Stimulated activated CD8-positive, alpha-beta memory T cell treated with anti-CD3 and anti-CD28 coated beads, Interleukin-7, amount 100 ng/mL, for 1 hour (primary cell): ENCODE measurements around the gene FADS3.
A peak's percentile ranks its signal among the peaks of the same experiment; 100 is the strongest.

ENCODE experiments used
- DNase-seq, 2 donors: peaks; one replicate each; pipeline ENCODE4 v3.0.0-alpha.2; 2020; ENCODE audit warnings: low read depth in 2 of 2

FADS3 gene

DNA sequence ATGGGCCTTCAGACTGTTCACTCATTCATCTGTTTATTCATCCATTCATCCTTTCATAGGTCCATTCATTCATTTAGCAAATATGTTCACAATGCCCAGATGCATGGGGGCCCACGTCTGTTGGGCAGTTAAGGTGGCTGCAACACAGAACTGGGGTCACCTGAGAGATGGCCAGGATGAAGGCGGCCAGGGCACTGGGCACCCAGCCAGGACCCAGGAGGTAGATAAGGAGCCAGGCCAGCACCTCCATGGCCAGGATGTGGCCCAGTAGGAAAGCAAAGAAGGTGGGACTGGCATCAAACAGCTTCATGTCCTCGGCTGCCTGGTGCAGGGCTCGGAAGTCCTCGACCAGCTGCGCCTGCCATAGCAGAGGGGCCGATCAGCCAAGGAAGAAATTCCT, 12.2 kb downstream of the FADS3 start:
- no peak for DNase-seq

DNA sequence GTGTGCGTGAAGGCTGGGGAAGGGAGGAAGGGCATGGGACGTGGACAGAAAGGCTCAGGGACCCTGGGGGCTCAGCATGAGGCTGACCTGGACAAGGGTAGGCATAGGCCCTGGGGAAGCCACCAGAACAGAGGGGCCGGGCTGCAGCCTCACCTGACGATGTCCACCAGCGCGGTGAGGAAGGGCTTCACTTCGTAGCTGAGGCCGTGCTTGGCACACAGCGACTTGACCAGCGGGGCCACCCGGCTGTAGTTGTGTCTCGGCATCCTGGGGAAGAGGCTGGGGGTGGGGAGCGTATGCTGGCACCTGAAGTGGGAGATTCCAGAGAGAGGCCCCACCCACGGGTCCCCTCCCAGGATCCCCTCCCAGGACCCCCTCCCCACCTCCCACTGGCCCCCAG, 15.6 kb downstream of the FADS3 start:
- no peak for DNase-seq

DNA sequence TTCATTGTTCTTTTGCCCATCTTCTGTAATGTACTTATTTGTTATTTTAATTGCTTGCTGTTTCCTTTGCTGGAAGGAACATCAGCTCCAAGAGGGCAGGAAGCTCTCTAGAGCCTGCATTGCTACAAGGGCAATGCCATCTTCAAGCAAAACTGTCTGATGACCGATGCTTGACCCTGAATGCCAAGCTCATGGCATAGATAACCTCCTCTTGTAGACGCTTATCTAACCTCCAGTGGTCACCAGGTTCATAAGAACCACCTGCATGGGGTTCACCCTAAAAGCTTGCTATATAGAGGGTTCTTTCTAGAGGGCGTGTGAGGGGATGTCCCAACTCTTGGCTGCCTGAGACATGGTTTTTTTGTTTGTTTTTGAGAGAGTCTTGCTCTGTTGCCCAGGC, 16.5 kb downstream of the FADS3 start:
- no peak for DNase-seq

DNA sequence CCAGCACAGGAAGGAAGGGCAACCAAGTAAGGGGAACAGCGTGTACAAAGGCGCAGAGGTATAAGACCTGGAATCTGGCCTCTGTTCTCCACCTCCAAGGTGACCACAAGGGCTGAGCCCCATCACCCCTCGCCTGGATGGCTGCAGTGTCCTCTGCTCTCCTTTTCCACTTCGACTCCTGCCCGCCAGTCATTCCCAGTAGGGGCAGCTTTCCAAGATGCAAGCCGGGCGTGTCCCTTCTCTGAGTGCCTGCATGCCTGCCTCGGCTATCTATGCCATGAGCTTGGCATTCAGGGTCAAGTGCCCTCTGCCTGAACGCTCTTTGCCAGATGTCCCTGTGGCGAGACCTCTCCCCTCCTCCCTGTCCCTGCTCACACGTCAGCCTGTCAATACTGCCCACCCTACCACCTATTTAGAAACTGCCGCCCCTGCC, 17.0 kb downstream of the FADS3 start:
- DNase-seq, result no peak

DNA sequence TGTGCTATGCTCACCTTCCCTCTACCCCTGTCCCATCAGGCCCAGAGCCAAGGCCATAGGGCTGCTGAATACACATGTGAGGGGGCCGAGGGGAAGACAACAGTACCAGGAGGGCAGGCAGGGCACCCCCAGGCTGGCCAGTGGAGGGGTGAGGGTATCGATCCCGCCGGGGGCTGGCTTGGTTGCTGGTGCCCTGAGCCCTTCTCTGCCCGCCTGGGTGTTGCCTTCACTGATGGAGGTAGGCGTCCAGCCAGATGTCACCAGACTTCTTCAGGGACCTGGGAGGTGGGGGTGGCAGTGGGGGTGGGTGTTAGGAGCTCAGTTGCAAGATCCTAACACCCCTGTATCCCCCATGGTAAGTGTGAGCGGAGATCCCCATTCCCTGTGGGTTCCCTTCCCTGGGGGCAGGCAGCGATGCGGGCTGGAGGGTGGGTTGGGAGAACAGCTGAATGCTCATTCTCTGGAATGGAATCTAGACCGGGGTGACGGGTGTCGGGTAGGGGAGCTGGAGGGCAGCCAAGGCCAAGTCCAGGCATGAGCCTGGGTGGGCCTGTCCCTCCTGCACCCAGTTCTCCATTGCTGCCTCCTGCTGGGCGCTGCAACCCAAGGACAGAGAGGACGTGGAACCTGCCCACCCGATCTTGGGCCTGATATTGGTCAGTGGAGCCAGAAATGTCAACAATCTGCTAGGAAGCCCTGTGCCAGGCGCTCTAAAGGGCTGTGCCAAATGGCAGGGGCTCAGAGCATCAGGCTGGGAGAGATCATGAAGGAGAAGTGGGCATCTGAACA, 17.6 kb downstream of the FADS3 start:
- DNase-seq, result no peak

DNA sequence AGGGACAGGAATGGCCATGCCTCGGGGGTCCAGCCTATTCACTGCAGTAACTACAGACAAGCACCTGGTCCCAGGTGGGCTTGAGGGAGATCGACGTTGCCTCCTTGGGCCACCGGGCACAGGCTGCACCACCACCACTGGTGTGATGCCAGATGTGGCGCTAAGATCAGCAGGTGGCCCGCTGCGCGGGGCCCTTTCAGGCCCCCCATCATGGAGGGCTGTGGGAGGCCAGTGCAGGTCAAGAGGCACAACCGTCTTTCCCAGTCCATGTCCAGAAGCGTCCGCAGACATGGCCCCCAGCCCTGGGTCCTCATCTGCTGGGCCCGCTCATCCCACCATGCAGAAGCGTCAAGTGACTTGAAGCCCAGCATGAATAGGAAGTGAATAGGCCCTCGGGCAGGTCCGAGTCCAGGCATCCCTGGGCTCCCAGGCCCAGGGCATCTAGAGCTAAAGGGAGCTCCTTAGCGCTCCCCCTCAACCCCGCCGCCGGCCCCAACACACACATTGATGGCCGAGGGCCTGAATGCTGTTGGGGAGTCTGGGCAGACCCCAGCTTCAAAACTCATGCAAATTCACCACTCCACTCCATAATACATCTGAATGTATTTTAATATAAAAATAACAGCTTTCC, 18.3 kb downstream of the FADS3 start:
- DNase-seq, result no peak

DNA sequence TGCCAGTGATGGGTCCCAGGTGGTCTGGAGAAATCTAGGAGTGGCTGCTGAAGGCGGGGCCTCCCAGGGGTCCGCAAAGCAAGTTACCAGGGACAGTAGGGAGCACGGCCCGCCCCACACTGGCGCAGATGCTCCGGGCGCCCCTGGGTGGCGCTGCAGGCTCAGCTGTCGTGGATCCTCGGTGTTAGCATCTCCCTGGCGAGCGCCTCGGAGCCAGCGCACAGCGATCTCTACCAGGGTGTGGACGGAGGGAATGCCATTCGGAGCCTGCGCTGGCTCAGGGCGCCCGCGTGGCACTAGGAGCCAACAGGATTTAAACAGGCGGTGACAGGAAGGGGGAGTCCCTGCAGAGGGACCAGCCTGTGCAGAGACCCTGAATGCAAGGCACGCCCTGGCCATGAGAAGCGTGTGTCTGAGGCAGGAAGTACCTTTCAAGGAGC, 20.2 kb downstream of the FADS3 start:
- DNase-seq, result peak; percentile 22 to 35

DNA sequence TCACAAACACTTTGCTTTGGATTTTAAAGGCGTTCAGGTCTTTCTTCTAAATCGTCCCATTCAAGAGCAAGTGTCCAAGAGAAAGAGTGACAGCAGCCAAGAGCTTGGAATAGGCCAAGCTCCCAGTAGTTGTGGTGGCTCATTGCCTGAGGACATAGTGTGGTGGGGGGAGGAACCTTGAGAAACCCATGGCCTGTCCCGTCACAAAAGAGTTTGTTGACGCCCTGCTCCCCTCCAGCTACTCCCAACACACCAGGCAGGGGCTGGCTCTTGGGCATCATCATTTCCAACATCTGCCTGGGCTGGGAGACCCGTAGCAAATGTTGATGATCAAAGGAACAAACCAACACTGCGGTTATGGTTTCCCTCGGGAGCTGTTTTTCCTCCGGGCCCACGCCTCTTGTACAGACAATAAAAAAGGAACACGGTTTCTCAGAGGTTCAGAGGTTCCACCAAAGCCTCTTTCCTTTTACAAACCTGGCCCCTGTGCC, 20.8 kb downstream of the FADS3 start:
- DNase-seq, result no peak

DNA sequence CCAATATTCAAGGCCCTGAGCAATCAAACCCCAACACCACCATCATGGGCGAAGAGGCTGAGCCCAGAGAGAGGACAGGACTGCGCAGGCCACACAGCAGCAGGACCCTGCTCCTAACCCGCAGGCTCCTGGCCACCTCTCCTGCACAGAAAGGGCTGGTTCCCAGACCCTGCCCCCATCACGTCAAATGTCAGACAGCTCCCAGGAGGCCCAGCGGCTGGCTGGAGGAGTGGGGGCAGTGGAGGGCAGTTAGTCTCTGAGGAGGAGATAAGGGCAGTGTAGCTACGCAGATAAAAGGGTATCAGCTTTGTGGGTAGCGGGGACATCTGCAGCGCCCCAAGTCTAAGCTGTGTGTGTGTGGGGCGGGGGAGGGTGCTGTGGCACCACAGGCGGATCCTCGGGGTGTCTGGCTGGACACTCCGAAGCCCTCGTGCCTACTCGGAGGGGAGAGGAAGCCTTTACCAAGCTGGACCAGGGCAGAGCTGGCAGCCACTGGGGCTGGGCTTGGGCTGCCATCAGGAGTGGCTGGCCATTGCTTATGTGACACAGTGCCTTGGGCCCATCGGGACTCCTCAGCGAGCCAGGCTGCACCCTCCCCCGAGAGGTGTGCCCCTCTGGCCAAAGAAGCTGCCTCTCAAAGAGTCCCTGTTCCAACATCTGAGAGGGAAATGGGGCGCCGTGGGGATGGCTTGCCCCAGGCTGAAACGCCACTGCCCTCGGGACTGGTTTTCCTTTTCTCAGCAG, 21.5 kb downstream of the FADS3 start:
- no peak for DNase-seq

DNA sequence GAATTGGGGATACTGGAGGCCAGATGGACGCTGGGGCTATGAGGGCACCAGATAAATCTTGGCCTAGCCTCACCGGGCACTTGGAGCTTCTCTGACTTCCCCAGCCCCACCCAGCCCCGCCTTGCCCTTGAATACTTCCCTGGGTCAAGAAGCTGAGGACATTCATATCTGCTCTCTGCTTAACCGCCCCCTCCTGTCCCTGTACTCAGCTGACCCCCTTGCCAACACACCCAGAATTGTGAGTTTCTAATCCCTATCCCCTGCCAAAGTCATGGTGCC, 22.0 kb downstream of the FADS3 start:
- DNase-seq, result no peak

DNA sequence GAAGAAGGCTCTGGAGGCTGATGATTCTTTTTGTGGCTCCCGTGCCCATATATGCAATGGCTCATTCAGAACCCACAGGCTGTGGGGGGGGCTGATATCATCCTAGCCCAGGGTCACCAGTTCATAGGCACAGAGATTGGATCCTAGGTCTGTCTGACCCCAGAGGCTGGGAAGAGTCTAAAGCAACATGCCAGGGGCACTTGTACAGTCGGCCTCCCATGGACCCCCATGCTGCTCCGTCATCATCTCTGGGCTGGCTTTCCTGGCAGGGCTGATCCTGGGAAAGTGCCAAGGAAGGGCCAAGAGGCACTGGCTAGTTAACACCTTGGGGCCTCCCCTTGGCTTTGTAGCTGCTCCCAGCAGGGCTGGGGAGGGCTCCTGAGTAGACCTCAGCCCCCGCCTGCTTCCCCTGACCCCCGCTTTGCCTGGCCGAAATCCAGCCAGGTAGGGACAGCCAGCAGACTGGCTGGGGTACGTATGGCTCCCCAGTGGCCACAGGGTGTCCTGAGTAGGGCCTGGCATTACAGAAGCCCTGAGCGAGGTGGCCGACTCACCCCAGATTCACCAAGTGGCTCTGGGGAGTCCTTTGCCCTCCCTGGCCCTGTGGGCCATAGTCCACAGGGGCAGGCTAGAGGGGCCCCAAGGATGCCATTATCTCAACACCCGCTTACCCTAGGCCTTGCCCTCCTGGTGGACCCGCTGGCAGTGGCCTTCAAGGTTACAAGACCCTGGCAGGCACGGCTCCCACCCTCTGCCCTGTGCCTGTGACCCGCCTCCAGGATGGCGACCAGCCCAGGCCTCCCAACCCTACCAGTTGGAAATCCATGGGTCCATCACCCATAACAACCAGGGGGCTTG, 22.5 kb downstream of the FADS3 start:
- DNase-seq, result no peak

DNA sequence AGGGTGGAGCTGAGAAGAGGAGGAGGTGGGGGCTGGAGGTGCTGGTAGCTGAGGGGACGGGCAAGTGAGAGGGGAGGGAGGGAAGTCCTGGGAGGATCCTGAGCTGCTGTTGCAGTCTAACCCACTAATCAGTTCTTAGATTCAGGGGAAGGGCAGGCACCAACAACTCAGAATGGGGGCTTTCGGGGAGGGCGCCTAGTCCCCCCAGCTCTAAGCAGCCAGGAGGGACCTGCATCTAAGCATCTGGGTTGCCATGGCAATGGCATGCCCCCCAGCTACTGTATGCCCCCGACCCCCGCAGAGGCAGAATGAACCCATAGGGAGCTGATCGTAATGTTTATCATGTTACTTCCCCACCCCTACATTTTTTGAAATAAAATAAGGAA, 24.4 kb downstream of the FADS3 start:
- DNase-seq, result no peak

DNA sequence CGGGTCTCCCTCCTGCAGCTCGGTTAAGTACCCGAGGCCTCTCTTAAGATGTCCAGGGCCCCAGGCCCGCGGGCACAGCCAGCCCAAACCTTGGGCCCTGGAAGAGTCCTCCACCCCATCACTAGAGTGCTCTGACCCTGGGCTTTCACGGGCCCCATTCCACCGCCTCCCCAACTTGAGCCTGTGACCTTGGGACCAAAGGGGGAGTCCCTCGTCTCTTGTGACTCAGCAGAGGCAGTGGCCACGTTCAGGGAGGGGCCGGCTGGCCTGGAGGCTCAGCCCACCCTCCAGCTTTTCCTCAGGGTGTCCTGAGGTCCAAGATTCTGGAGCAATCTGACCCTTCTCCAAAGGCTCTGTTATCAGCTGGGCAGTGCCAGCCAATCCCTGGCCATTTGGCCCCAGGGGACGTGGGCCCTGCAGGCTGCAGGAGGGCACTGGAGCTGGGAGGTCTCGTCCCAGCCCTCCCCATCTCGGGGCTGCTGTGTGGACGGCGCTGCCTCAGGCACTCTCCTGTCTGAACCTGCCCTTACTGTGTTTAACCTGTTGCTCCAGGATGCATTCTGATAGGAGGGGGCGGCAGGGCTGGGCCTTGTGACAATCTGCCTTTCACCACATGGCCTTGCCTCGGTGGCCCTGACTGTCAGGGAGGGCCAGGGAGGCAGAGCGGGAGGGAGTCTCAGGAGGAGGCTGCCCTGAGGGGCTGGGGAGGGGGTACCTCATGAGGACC, 25.0 kb downstream of the FADS3 start:
- no peak for DNase-seq

DNA sequence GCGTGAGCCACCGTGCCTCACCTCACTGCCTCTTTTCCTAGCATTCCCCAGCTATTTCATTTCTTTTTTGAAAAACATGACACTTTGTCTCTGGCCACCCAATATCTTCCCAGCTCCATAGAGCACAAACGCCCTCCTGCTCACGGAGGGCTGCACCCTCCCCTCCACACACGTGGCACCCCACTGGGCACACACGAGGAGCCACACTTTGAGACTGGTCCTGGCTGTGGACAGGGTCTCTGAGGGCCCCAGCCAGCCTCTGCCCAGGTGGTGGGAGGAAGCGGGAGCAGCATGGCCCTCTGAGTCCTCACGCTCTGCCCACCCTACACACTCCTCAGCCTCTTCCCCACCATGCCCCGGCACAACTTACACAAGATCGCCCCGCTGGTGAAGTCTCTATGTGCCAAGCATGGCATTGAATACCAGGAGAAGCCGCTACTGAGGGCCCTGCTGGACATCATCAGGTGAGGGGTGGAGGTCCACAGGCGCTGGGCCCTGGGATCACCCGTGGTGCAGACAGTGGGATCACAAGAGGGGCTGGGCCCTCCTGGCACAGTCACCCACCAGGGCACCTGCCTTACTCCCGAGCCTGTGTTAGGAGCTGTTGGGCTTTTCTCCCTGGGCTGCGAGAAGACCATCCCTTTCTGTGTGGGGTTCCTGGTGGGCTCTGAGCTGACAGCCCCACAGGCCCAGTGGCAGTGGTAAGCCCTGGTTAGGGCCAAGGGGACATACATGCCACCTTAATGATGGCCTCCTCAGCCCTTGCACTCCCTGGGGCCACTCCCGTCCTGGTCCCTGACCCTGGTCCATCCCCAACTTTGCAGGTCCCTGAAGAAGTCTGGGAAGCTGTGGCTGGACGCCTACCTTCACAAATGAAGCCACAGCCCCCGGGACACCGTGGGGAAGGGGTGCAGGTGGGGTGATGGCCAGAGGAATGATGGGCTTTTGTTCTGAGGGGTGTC, 26.2 kb downstream of the FADS3 start:
- DNase-seq, result no peak

DNA sequence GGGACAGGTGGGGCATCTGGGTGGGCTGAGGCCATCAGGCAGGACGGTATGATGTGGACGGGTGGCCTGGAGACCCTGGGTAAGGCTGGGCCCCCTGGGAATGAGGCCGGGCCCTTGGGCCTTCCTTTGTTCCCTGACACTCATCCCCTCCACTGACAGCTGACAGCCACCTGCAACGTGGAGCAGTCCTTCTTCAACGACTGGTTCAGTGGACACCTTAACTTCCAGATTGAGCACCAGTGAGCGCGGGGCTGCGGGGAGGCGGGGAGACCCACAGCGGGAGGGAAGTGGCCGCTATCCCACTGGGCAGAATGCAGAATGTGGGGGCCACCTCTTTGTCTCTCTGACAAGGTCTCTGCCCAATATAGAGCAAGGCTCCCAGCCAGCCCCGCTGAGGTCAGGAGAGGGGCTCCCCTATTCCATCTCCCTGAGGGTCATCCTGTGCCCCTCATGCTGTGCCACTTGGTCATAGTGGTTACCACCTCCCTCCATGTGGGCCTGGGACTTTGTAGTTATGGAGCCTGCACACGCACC, 27.7 kb downstream of the FADS3 start:
- DNase-seq, result no peak

DNA sequence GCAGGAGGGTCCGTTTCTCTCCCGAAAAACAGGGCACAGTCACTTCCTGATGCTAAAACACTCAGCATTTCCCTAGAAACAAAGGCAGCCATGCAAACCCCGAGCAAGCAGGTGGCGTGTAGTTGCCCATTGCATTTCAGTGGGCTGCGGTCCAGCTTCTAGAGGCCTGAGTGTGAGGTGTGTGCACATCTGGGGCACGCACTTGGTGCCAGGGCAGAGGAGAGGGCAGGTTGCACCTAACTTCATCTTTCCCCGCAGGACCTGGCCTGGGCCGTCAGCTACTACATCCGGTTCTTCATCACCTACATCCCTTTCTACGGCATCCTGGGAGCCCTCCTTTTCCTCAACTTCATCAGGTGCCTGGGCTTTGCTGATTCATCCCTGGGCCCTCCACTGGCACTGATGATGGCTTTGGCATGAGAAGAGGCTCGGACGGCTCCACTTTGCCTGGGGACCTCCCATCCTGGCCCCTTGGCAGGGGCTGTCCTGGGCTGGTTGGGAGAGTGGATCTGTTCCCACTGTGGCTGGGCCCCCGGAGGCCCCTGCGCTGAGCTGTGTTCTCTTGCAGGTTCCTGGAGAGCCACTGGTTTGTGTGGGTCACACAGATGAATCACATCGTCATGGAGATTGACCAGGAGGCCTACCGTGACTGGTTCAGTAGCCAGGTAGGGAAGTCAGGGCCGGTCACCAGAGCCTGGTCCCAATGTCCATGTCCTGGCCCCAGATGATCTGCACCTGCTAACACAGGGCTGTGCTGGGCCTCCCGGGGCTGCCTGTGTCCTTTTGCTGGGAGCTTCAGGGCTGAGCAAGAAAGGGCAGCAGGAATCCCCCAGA, 28.4 kb downstream of the FADS3 start:
- DNase-seq, result no peak

DNA sequence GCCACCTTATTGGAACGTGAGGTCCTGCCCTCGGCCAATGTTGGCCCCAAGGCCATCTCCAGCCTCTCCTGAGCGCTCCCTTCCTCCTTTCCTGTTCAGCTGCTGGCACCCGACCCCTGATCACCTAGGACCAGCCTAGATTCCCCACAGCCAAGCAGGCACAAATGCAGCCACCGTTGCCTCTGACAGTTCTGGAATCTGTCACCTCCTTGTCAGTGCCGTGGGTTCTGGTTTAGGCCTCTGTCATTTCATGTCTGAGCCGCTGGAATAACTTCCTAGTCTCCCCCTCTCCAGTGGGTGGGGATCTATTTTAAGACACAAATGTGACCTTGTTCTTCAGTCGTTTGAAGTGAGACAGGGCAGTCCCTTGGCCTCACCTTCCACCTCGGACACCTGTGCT, 29.7 kb downstream of the FADS3 start:
- no peak for DNase-seq

DNA sequence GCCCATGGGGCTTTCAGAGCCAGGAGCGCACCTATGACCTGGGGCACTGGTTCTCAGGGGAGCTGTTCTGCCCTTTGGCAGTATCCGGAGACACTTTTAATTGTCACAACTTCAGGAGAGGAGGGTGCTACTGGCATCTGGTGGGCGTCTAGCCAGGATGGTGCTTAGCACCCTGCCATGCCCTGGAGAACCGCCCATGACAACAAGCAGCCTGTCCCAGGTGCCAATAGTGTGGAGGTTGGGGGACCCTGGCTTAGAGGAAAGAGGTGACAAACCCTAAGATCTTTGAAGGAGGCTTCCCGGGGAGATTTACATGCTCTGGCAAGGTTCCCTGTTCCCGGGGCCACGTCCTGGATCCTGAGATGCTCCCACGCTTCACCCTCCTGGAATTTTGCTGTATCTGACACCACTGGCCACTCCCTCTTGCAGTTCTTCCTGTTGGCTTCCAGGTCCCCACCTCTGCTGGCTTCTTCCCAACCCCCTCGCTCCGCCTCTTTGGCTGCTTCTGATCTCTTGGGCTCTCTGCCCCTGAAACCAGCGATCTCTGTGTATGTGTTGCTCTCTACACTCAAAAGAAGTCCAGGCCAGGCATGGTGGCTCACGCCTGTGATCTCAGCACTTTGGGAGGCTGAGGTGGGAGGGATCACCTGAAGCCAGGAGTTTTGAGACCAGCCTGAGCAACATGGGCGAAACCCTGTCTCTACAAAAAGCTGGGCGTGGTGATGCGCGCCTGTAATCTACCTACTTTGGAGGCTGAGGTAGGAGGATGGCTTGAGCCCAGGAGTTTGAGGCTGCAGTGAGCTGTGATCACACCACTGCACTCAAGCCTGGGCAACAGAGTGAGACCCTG, 31.1 kb downstream of the FADS3 start:
- no peak for DNase-seq
